ENCODE results near the gene MAST4.

DNA sequence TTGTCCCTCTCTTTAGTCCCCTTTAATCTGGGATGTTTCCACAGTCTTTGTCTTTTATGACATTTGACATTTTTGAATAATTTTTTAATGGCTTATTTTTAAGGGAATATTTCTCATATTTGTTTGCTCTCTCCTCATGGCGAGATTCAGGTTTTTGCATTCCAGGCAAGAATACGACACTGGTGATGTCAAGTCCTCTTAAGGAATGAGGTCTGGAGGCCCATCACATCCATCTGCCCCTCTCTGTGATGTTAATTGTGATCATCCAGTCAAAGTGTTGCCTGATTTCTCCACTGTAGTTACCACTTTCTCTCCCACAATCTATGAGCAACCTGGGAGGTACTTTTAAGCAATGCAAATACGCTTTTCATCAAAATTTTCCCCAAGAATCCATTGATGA lies 193.2 kb downstream of the MAST4 start:
- TF ChIP-seq, protein P1, sequence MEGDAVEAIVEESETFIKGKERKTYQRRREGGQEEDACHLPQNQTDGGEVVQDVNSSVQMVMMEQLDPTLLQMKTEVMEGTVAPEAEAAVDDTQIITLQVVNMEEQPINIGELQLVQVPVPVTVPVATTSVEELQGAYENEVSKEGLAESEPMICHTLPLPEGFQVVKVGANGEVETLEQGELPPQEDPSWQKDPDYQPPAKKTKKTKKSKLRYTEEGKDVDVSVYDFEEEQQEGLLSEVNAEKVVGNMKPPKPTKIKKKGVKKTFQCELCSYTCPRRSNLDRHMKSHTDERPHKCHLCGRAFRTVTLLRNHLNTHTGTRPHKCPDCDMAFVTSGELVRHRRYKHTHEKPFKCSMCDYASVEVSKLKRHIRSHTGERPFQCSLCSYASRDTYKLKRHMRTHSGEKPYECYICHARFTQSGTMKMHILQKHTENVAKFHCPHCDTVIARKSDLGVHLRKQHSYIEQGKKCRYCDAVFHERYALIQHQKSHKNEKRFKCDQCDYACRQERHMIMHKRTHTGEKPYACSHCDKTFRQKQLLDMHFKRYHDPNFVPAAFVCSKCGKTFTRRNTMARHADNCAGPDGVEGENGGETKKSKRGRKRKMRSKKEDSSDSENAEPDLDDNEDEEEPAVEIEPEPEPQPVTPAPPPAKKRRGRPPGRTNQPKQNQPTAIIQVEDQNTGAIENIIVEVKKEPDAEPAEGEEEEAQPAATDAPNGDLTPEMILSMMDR (IDR thresholded peaks at IDR 0.05), result no peak
- TF ChIP-seq EZH2 (IDR thresholded peaks at IDR 0.05) (no peak), EZH2phosphoT487 (IDR thresholded peaks at IDR 0.05) (no peak)

Data from neural progenitor cell (in vitro differentiated cells).